ENCODE measurements around the gene USP17L28. TPM values are rescaled to one million over a fixed set of nuclear protein-coding genes. Genes with fewer than 3 reads are reported as not detected.

USP17L28 gene
- not detected in 2 replicates for total RNA-seq

DNA sequence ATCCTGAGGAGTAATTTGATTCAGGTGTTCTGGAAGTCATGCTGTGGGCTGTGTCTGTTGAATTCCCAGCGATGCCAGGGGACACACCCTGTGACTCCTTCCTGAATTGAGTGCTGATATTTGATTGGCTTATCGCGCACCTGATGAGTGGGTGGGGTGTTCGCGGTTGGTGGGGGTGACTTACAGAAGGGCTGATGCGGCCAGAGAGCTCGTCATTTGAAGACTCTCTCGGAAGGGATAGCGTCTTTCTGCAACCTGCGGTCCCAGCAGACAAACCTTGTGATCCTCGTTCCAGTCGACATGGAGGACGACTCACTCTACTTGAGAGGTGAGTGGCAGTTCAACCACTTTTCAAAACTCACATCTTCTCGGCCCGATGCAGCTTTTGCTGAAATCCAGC, at the start of gene USP17L28:
USP17L28 (plus strand) TSS at position 301 of the 400 bp plus-strand sequence; CDS start at position 301, 0 bp downstream.

DNA sequence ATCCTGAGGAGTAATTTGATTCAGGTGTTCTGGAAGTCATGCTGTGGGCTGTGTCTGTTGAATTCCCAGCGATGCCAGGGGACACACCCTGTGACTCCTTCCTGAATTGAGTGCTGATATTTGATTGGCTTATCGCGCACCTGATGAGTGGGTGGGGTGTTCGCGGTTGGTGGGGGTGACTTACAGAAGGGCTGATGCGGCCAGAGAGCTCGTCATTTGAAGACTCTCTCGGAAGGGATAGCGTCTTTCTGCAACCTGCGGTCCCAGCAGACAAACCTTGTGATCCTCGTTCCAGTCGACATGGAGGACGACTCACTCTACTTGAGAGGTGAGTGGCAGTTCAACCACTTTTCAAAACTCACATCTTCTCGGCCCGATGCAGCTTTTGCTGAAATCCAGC, 23.8 kb upstream of the USP17L28 start, which contains the start of gene USP17L24:
USP17L24 (plus strand) TSS at position 301 of the 400 bp plus-strand sequence; CDS start at position 301, 0 bp downstream.

DNA sequence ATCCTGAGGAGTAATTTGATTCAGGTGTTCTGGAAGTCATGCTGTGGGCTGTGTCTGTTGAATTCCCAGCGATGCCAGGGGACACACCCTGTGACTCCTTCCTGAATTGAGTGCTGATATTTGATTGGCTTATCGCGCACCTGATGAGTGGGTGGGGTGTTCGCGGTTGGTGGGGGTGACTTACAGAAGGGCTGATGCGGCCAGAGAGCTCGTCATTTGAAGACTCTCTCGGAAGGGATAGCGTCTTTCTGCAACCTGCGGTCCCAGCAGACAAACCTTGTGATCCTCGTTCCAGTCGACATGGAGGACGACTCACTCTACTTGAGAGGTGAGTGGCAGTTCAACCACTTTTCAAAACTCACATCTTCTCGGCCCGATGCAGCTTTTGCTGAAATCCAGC, 19.1 kb upstream of the USP17L28 start, which contains the start of gene USP17L25:
USP17L25 (plus strand) TSS at position 301 of the 400 bp plus-strand sequence; CDS start at position 301, 0 bp downstream.

DNA sequence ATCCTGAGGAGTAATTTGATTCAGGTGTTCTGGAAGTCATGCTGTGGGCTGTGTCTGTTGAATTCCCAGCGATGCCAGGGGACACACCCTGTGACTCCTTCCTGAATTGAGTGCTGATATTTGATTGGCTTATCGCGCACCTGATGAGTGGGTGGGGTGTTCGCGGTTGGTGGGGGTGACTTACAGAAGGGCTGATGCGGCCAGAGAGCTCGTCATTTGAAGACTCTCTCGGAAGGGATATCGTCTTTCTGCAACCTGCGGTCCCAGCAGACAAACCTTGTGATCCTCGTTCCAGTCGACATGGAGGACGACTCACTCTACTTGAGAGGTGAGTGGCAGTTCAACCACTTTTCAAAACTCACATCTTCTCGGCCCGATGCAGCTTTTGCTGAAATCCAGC, 14.3 kb upstream of the USP17L28 start, which contains the start of gene USP17L26:
USP17L26 (plus strand) TSS at position 301 of the 400 bp plus-strand sequence; CDS start at position 301, 0 bp downstream.

GRCh38 chr4:9339103-9339502, 9.6 kb upstream of the USP17L28 start, which contains the start of gene USP17L5:
TSS of gene USP17L5 (plus strand) at chr4:9339403. CDS start at chr4:9339403, 0 bp downstream.

DNA sequence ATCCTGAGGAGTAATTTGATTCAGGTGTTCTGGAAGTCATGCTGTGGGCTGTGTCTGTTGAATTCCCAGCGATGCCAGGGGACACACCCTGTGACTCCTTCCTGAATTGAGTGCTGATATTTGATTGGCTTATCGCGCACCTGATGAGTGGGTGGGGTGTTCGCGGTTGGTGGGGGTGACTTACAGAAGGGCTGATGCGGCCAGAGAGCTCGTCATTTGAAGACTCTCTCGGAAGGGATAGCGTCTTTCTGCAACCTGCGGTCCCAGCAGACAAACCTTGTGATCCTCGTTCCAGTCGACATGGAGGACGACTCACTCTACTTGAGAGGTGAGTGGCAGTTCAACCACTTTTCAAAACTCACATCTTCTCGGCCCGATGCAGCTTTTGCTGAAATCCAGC, 4.8 kb upstream of the USP17L28 start, which contains the start of gene USP17L27:
USP17L27 (plus strand) TSS at position 301 of the 400 bp plus-strand sequence; CDS start at position 301, 0 bp downstream.

DNA sequence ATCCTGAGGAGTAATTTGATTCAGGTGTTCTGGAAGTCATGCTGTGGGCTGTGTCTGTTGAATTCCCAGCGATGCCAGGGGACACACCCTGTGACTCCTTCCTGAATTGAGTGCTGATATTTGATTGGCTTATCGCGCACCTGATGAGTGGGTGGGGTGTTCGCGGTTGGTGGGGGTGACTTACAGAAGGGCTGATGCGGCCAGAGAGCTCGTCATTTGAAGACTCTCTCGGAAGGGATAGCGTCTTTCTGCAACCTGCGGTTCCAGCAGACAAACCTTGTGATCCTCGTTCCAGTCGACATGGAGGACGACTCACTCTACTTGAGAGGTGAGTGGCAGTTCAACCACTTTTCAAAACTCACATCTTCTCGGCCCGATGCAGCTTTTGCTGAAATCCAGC, 4.6 kb downstream of the USP17L28 start, which contains the start of gene USP17L29:
USP17L29 (plus strand) TSS at position 301 of the 400 bp plus-strand sequence; CDS start at position 301, 0 bp downstream.

GRCh38 chr4:9362829-9363228, 14.1 kb downstream of the USP17L28 start, which contains the start of gene USP17L30:
TSS of gene USP17L30 (plus strand) at chr4:9363129. CDS start at chr4:9363129, 0 bp downstream.

Other genes starting within 250 kb of the USP17L28 start
- not detected in 2 replicates for gene FAM90A26, start 178.5 kb upstream of the USP17L28 start, total RNA-seq
- not detected in 2 replicates for gene USP17L10, start 138.2 kb upstream of the USP17L28 start, total RNA-seq
- not detected in 2 replicates for gene USP17L11, start 133.5 kb upstream of the USP17L28 start, total RNA-seq
- not detected in 2 replicates for gene USP17L12, start 128.7 kb upstream of the USP17L28 start, total RNA-seq
- gene USP17L13, start 124.0 kb upstream of the USP17L28 start, total RNA-seq, result not detected in 2 replicates
- gene USP17L15, start 114.5 kb upstream of the USP17L28 start, total RNA-seq, result not detected in 2 replicates
- gene USP17L17, start 105.0 kb upstream of the USP17L28 start, total RNA-seq, result not detected in 2 replicates
- not detected in 2 replicates for gene USP17L18, start 100.3 kb upstream of the USP17L28 start, total RNA-seq
- gene USP17L19, start 95.5 kb upstream of the USP17L28 start, total RNA-seq, result not detected in 2 replicates
- not detected in 2 replicates for gene USP17L20, start 90.8 kb upstream of the USP17L28 start, total RNA-seq
- not detected in 2 replicates for gene USP17L21, start 86.0 kb upstream of the USP17L28 start, total RNA-seq
- not detected in 2 replicates for gene USP17L22, start 81.3 kb upstream of the USP17L28 start, total RNA-seq
- not detected in 2 replicates for gene USP17L24, start 23.7 kb upstream of the USP17L28 start, total RNA-seq
- gene USP17L25, start 19.0 kb upstream of the USP17L28 start, total RNA-seq, result not detected in 2 replicates
- gene USP17L26, start 14.2 kb upstream of the USP17L28 start, total RNA-seq, result not detected in 2 replicates
- not detected in 2 replicates for gene USP17L5, start 9.5 kb upstream of the USP17L28 start, total RNA-seq
- not detected in 2 replicates for gene USP17L27, start 4.7 kb upstream of the USP17L28 start, total RNA-seq
- gene USP17L29, start 4.7 kb downstream of the USP17L28 start, total RNA-seq, result not detected in 2 replicates
- not detected in 2 replicates for gene USP17L30, start 14.2 kb downstream of the USP17L28 start, total RNA-seq
- not detected in 2 replicates for gene DEFB131A, start 95.5 kb downstream of the USP17L28 start, total RNA-seq

Measured in airway epithelial cell (primary cell).